K562 (cell line): ENCODE results near the gene AAK1. TPM values are rescaled to one million over a fixed set of nuclear protein-coding genes. Genes with fewer than 3 reads are reported as not detected.

Source experiments
- ATAC-seq: fragments of 200-7000 bp; cut with Tn5 transposase; 3 replicates; pipeline ENCODE4 v1.9.1; 2020; ENCODE audit warnings: moderate library complexity
- BruUV-seq: library from RNA; stranded (reverse); fragments of 400-500 nt; replicated peaks from 2 replicates; lab custom pipeline; 2021; lab: Mats Ljungman, UMichigan
- CTCF ChIA-PET: fragments of 300-600 bp; formaldehyde crosslinking; extraction: SDS; loops from one replicate; lab custom pipeline; 2021; ENCODE audit warnings: low intra/inter-chr PET ratio; lab: Yijun Ruan, JAX
- POLR2A ChIA-PET: fragments of 300-600, 350-650 bp; sonication (Branson Sonifier 250); formaldehyde crosslinking; extraction: SDS; loops from one replicate; lab custom pipeline; 2021; ENCODE audit warnings: antibody characterized with exemption, inconsistent platforms; lab: Yijun Ruan, JAX
- DNase-seq, 4 experiments: peaks; one replicate each; pipeline versions ENCODE4 v3.0.0 to v3.0.0-alpha.2; 2011 to 2018; ENCODE audit warnings: low spot score in 3 of 4, mixed read lengths in 3 of 4; ENCODE audit errors: extremely low read depth in 1 of 4
- FAIRE-seq: peaks from 2 replicates; lab custom pipeline; 2011; peaks lifted over from hg19 to GRCh38; lab: Jason Lieb, UNC
- H2AFZ ChIP-seq: 2 replicates; pipeline ENCODE4 v1.6.0; 2011; ENCODE audit warnings: low read depth, low read length, control low read depth, inconsistent platforms
- H3K27ac ChIP-seq: fragments of 200-600 bp; 3 replicates; pipeline ENCODE4 v1.8.0; 2011; ENCODE audit warnings: low read depth, mild to moderate bottlenecking, control low read depth, inconsistent platforms, low read length, moderate library complexity, mixed read lengths; ENCODE audit errors: extremely low read depth
- H3K27me3 ChIP-seq, 2 experiments: fragments of 300-600 bp in 1 of 2; 2 replicates in 1 of 2; 3 replicates in 1 of 2; pipeline versions ENCODE4 v1.6.0 to v1.8.0; 2011; ENCODE audit warnings: inconsistent platforms in 2 of 2, low read length in 2 of 2, mild to moderate bottlenecking in 1 of 2, mixed read lengths in 1 of 2, moderate library complexity in 1 of 2; ENCODE audit not compliant: control insufficient read depth in 2 of 2, insufficient read depth in 2 of 2
- H3K36me3 ChIP-seq: fragments of 300-600 bp; 3 replicates; pipeline ENCODE4 v1.8.0; 2011; ENCODE audit warnings: mild to moderate bottlenecking, low read length, inconsistent platforms; ENCODE audit not compliant: control insufficient read depth, insufficient read depth
- H3K4me1 ChIP-seq, 2 experiments: fragments of 200-600 bp in 1 of 2; replicated peaks in 1 of 2; 2 replicates in 1 of 2; 3 replicates in 1 of 2; pipeline versions ENCODE4 v1.5.1 to v1.8.0; 2011; ENCODE audit warnings: inconsistent platforms in 2 of 2, low read length in 2 of 2, mild to moderate bottlenecking in 1 of 2, mixed read lengths in 1 of 2, moderate library complexity in 1 of 2; ENCODE audit not compliant: control insufficient read depth in 2 of 2, insufficient read depth in 2 of 2
- H3K4me2 ChIP-seq: 2 replicates; pipeline ENCODE4 v1.6.1; 2011; ENCODE audit warnings: low read length, control low read depth, inconsistent platforms, mixed read lengths; ENCODE audit not compliant: insufficient read depth
- H3K4me3 ChIP-seq: fragments of 200-600 bp; sonication (generic), shearing (Covaris generic); 2 replicates; pipeline ENCODE4 v1.5.1; 2016; ENCODE audit warnings: control low read depth, inconsistent platforms
- H3K79me2 ChIP-seq: fragments of 200-600 bp; 3 replicates; pipeline ENCODE4 v1.8.0; 2011; ENCODE audit warnings: low read length, inconsistent platforms; ENCODE audit not compliant: control insufficient read depth, insufficient read depth
- H3K9ac ChIP-seq, 2 experiments: 2 replicates each; pipeline versions ENCODE4 v1.6.0 to v1.6.1; 2011; ENCODE audit warnings: low read depth in 2 of 2, low read length in 2 of 2, control low read depth in 1 of 2, inconsistent platforms in 1 of 2, mild to moderate bottlenecking in 1 of 2, mixed read lengths in 1 of 2; ENCODE audit not compliant: insufficient read depth in 1 of 2
- H3K9me1 ChIP-seq: one replicate; pipeline ENCODE4 v1.6.0; 2011; ENCODE audit warnings: inconsistent platforms, mild to moderate bottlenecking, low read length, moderate library complexity; ENCODE audit not compliant: control insufficient read depth, insufficient read depth
- H3K9me3 ChIP-seq: replicated peaks from 2 replicates; pipeline ENCODE4 v1.5.1; 2011; ENCODE audit warnings: low read depth, low read length, inconsistent platforms; ENCODE audit not compliant: control insufficient read depth, insufficient read depth
- H4K20me1 ChIP-seq: replicated peaks from 2 replicates; pipeline ENCODE4 v1.6.1; 2011; ENCODE audit warnings: low read length, inconsistent platforms, mixed read lengths; ENCODE audit not compliant: control insufficient read depth, insufficient read depth
- WGBS: fragments of 100-300 bp; shearing (Covaris generic); methylation state at CpG from one replicate; pipeline ENCODE4 v1.1.6; 2016; ENCODE audit warnings: low coverage, mixed read lengths; ENCODE audit not compliant: insufficient coverage; ENCODE audit errors: missing lambda C conversion rate; 5-methylcytosine and 5-hydroxymethylcytosine counted together
- in situ Hi-C: fragments of 300-500 bp; cut with MboI; formaldehyde crosslinking; loops from 4 replicates; pipeline ENCODE4 v1.15.0; 2018; ENCODE audit warnings: inconsistent platforms, mixed read lengths
- intact Hi-C: fragments of 100-400 bp; cut with micrococcal nuclease; formaldehyde crosslinking; loops from 2 replicates; pipeline ENCODE4 v1.14.2; 2022
- polyA plus RNA-seq, 8 experiments: library from polyadenylated mRNA; depleted of rRNA in 4 of 8; stranded (reverse) in 5 of 8; unstranded in 3 of 8; fragments of >200 nt; fragmentation: Nextera tagmentation in 2 of 8; fragmentation: Illumina TruSeq in 1 of 8; extraction: Ambion mirVana in 2 of 8; extraction: Trizol in 1 of 8; gene quantifications; 2 replicates each; pipeline versions ENCODE4 v1.2.1 to v1.2.3, GENCODE V29; 2011 to 2014; ENCODE audit warnings: inconsistent platforms in 1 of 8, missing spikeins in 1 of 8
- total RNA-seq, 7 experiments: library from RNA; depleted of rRNA in 6 of 7; stranded (reverse); fragments of >200 nt in 6 of 7; fragmentation: Illumina TruSeq in 2 of 7; extraction: Trizol in 2 of 7; gene quantifications; 2 replicates each; pipeline versions ENCODE4 v1.2.1 to v1.2.3, GENCODE V29; 2011 to 2021; ENCODE audit warnings: low replicate concordance in 1 of 7
- TF ChIP-seq, protein P1 (sequence below): fragments of 450-650 bp; conservative IDR thresholded peaks from 2 replicates; pipeline ENCODE4 v1.6.1; 2016; ENCODE audit warnings: missing genetic modification characterization, low read depth, mild to moderate bottlenecking, control low read depth, missing compliant biosample characterization
- TF ChIP-seq, protein P2 (sequence below): fragments of 450-650 bp; formaldehyde crosslinking; IDR thresholded peaks from 2 replicates; pipeline ENCODE4 v1.4.0; 2020; ENCODE audit warnings: mild to moderate bottlenecking, mixed read lengths

Gene AAK1
- total and polyA plus RNA-seq, 9 of the 15 experiments (the other 6 are each of a cell fraction or from before 2014, with no cell fraction given) = 0.89 to 17.1 (median 6.0) TPM

- in situ Hi-C loops (no loop called here), intact Hi-C loops (no loop called here)
- Histone ChIP-seq H3K9ac (no peak overlapping the region), H2AFZ (no peak overlapping the region), H3K36me3 (peaks cover 19% of the 10 kb centered on the region; the same call in 2 of the 3 replicates), H3K9me3 (no peaks in the 10 kb centered on the region), H3K27ac (no peak overlapping the region), H3K9me1 (no peaks in the 10 kb centered on the region), H3K79me2 (no peaks in the 10 kb centered on the region), H3K4me1 (peaks cover 6 to 8% of the 10 kb centered on the region in 2 experiments; a peak in 4 of 5 replicates), H3K4me3 (no peak overlapping the region), H3K27me3 (no peaks in the 10 kb centered on the region), H3K4me2 (no peak overlapping the region), H4K20me1 (no peaks in the 10 kb centered on the region)
- CTCF ChIA-PET = no interaction called here
- WGBS = 5% methylated on average over 1 of the region's 1 CpG
- TF ChIP-seq, protein P1, sequence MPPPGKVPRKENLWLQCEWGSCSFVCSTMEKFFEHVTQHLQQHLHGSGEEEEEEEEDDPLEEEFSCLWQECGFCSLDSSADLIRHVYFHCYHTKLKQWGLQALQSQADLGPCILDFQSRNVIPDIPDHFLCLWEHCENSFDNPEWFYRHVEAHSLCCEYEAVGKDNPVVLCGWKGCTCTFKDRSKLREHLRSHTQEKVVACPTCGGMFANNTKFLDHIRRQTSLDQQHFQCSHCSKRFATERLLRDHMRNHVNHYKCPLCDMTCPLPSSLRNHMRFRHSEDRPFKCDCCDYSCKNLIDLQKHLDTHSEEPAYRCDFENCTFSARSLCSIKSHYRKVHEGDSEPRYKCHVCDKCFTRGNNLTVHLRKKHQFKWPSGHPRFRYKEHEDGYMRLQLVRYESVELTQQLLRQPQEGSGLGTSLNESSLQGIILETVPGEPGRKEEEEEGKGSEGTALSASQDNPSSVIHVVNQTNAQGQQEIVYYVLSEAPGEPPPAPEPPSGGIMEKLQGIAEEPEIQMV (tag) = no peak
- TF ChIP-seq, protein P2, sequence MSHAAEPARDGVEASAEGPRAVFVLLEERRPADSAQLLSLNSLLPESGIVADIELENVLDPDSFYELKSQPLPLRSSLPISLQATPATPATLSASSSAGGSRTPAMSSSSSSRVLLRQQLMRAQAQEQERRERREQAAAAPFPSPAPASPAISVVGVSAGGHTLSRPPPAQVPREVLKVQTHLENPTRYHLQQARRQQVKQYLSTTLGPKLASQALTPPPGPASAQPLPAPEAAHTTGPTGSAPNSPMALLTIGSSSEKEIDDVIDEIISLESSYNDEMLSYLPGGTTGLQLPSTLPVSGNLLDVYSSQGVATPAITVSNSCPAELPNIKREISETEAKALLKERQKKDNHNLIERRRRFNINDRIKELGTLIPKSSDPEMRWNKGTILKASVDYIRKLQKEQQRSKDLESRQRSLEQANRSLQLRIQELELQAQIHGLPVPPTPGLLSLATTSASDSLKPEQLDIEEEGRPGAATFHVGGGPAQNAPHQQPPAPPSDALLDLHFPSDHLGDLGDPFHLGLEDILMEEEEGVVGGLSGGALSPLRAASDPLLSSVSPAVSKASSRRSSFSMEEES (CRISPR knock-in tag) = peak; percentile 15; the same call in 1 of the 2 replicates
- POLR2A ChIA-PET = interaction anchor here (0.6 to 1.0 kb wide), 4 partner anchors 11 to 105 kb away, joined by 3 to 4 read pairs (median 3); no protein-coding TSS in a partner anchor
- FAIRE-seq (no peak), DNase-seq (no peak), ATAC-seq (no peak)
- no TSS peak for BruUV-seq
These were observed 128.7 kb downstream of the AAK1 start for GRCh38 chr2:69514819-69515218.
